ENCODE measurements around the gene TLE1. TPM values are rescaled to one million over a fixed set of nuclear protein-coding genes. Genes with fewer than 3 reads are reported as not detected.

TLE1 gene
- total RNA-seq, 1 donor from 2014 or later: not detected

GRCh38 chr9:81562231-81563019 lies 126.9 kb downstream of the TLE1 start:
- intact Hi-C loops (cut with micrococcal nuclease): no loop called here
- H3K4me1 Mint-ChIP-seq (ENCODE audit: low read depth): no peaks in the 10 kb centered on the region
- DNase-seq (ENCODE audit: low spot score): no peak
- no peaks in the 10 kb centered on the region for H3K27me3 Mint-ChIP-seq (ENCODE audit: insufficient read depth)
- no peak overlapping the region for H3K27ac Mint-ChIP-seq
- H3K4me3 Mint-ChIP-seq: no peak overlapping the region
- no peaks in the 10 kb centered on the region for H3K36me3 Mint-ChIP-seq (ENCODE audit: low read depth)
- H3K9me3 Mint-ChIP-seq: no peaks in the 10 kb centered on the region

- no peaks in the 10 kb centered on the region for H3K36me3 Mint-ChIP-seq (ENCODE audit: low read depth)
- no peaks in the 10 kb centered on the region for H3K4me1 Mint-ChIP-seq (ENCODE audit: low read depth)
- no peak overlapping the region for H3K4me3 Mint-ChIP-seq
- intact Hi-C loops (cut with micrococcal nuclease): no loop called here
- no peak for DNase-seq (ENCODE audit: low spot score)
- H3K9me3 Mint-ChIP-seq: no peaks in the 10 kb centered on the region
- H3K27ac Mint-ChIP-seq: no peak overlapping the region
- H3K27me3 Mint-ChIP-seq (ENCODE audit: insufficient read depth): no peaks in the 10 kb centered on the region
These were observed 128.3 kb downstream of the TLE1 start for GRCh38 chr9:81560851-81561732.

DNA sequence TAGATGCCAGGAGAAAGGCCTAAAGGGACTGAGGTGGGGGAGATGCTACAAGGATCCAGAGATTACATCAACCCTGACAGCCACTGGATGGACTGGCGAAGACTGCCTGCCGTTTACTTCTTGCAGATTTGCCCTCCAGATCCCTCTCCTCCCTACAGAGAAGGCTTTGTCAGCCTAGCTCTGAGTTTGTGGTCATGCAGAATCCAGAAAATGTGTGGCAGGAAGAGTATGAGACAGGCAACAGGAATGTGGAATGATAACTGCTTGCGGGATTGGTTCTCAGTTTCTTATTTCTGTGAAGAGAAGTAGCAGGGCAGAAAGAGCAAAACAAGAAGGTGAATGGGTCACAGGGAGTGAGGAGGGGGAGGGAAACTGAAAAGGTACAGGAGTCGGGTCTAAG lies 129.6 kb downstream of the TLE1 start:
- intact Hi-C loops (cut with micrococcal nuclease): no loop called here
- H3K27me3 Mint-ChIP-seq (ENCODE audit: insufficient read depth): no peaks in the 10 kb centered on the region

GRCh38 chr9:81559197-81559596 lies 130.2 kb downstream of the TLE1 start:
- Mint-ChIP-seq H3K4me3 (no peak overlapping the region), H3K27ac (no peak overlapping the region), H3K36me3 (ENCODE audit: low read depth) (no peaks in the 10 kb centered on the region), H3K27me3 (ENCODE audit: insufficient read depth) (no peaks in the 10 kb centered on the region), H3K9me3 (no peaks in the 10 kb centered on the region), H3K4me1 (ENCODE audit: low read depth) (no peaks in the 10 kb centered on the region)
- DNase-seq (ENCODE audit: low spot score): no peak
- intact Hi-C loops (cut with micrococcal nuclease): no loop called here

More for the DNA sequence above, 129.6 kb downstream of the TLE1 start:
- H3K4me3 Mint-ChIP-seq: no peak overlapping the region
- no peaks in the 10 kb centered on the region for H3K9me3 Mint-ChIP-seq
- H3K36me3 Mint-ChIP-seq (ENCODE audit: low read depth): no peaks in the 10 kb centered on the region
- no peak for DNase-seq (ENCODE audit: low spot score)
- H3K4me1 Mint-ChIP-seq (ENCODE audit: low read depth): no peaks in the 10 kb centered on the region
- no peak overlapping the region for H3K27ac Mint-ChIP-seq

DNA sequence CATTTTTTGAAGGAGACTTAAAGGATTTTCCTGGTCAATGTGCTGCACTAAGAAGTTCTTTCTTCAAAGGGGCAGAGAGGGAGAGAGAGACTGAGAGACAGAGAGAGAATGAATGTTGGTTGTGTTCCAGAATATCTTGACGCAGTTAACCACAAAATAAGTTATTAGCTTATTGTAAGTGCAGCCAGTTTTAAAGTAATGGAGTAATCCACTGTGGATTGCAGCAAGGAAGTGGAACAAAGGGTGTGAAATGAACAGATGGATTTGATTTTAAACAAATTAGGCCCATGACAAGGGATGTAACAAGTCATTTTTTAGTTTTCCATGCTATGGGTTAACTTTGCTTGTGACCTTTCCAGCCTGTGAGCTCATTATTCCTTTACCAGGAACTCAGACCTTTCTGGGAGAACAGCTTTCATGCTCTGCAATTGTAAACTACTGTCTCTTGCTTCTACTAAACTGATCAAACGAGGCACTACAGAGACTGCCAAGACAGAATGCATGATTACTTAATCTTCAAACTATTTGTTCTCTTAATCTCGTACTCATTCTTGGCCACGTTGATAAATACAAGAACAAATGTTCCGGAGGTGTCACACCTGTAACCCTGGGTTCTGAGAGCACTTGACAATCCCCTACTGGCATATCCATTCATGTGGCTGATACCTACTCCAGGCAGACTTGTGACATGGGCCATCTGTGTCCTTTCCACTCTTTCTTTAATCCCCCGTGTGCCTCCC lies 131.1 kb downstream of the TLE1 start:
- Mint-ChIP-seq H3K9me3 (no peaks in the 10 kb centered on the region), H3K27me3 (ENCODE audit: insufficient read depth) (no peaks in the 10 kb centered on the region), H3K27ac (no peak overlapping the region), H3K36me3 (ENCODE audit: low read depth) (no peaks in the 10 kb centered on the region), H3K4me1 (ENCODE audit: low read depth) (no peaks in the 10 kb centered on the region), H3K4me3 (no peak overlapping the region)
- no peak for DNase-seq (ENCODE audit: low spot score)
- intact Hi-C loops (cut with micrococcal nuclease): no loop called here

DNA sequence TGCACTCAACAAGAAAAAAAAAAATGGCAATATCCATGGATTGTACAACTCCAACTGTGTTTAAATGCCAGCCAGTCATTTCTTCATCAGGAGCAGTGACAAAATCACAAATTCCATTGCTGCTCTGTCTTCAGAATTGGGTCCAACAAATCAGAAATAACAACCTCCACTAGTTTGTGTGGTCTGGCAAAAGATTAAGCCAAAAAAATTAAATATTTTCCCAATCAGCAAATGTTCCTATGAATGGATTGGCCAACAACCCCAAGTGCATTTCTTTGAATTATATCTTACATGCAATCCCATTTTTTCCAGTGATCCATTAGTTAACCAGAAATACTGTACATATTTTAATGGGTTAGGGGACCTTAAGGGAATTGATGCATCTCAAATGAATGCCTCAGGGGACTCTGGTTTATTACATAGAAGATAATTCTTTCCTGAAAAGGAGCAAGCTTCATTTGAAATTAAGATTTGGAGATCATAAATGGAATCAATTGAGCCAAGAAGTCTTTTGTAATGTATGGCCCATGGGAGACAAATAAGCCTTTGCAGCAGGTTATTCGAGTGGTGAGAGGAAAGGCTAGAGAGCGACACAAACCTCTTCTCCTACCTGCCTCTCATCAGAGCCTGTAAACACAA lies 131.8 kb downstream of the TLE1 start:
- intact Hi-C loops (cut with micrococcal nuclease): no loop called here
- H3K4me1 Mint-ChIP-seq (ENCODE audit: low read depth): no peaks in the 10 kb centered on the region
- no peaks in the 10 kb centered on the region for H3K27me3 Mint-ChIP-seq (ENCODE audit: insufficient read depth)
- DNase-seq (ENCODE audit: low spot score): no peak
- no peaks in the 10 kb centered on the region for H3K36me3 Mint-ChIP-seq (ENCODE audit: low read depth)
- H3K4me3 Mint-ChIP-seq: no peak overlapping the region
- H3K9me3 Mint-ChIP-seq: no peaks in the 10 kb centered on the region
- H3K27ac Mint-ChIP-seq: no peak overlapping the region

DNA sequence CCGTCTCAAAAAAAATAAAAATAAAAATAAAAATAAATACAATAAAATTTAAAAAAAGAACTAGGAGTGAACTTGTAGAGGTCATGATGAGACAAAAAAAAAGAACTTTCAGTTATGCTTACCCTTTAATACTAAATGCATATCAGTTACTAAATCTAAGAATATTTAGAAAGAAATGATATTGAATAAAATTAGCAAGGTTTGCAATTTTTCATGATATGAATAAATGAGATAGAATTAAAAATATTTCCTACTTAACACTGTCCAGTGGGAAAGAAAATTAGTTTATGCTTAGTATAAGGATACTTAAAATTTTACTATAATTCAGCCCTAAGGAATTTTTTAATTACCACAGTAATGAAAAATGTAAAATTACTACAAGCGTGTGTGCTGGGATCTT lies 132.4 kb downstream of the TLE1 start:
- intact Hi-C loops (cut with micrococcal nuclease): no loop called here
- H3K27ac Mint-ChIP-seq: no peak overlapping the region
- no peak for DNase-seq (ENCODE audit: low spot score)
- no peaks in the 10 kb centered on the region for H3K27me3 Mint-ChIP-seq (ENCODE audit: insufficient read depth)
- no peaks in the 10 kb centered on the region for H3K36me3 Mint-ChIP-seq (ENCODE audit: low read depth)
- no peak overlapping the region for H3K4me3 Mint-ChIP-seq
- no peaks in the 10 kb centered on the region for H3K4me1 Mint-ChIP-seq (ENCODE audit: low read depth)
- no peaks in the 10 kb centered on the region for H3K9me3 Mint-ChIP-seq

DNA sequence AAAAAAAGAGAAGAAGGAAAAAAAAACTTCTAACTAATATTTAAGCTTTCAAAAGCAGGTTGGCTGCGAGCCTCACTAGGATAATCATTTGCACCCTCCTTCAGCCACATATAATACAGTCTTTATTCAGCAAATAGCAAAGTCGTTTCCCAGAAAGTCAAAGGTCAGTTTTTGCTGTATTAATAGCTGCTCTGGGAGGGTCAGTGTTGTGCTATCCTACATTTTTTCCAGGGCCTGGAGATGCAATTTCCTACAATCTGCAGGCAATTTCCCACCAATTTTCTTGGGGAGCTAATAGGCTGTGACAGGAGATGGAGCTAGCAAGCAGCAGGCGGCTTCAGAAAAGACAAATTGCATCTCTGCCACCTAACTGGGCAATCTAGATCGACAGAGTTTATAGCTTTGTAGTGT lies 136.8 kb downstream of the TLE1 start:
- H3K9me3 Mint-ChIP-seq: no peaks in the 10 kb centered on the region
- no peaks in the 10 kb centered on the region for H3K27me3 Mint-ChIP-seq (ENCODE audit: insufficient read depth)
- intact Hi-C loops (cut with micrococcal nuclease): no loop called here
- no peaks in the 10 kb centered on the region for H3K36me3 Mint-ChIP-seq (ENCODE audit: low read depth)
- no peak overlapping the region for H3K4me3 Mint-ChIP-seq
- no peak overlapping the region for H3K27ac Mint-ChIP-seq
- no peaks in the 10 kb centered on the region for H3K4me1 Mint-ChIP-seq (ENCODE audit: low read depth)
- no peak for DNase-seq (ENCODE audit: low spot score)

- intact Hi-C loops (cut with micrococcal nuclease): no loop called here
- no peak for DNase-seq (ENCODE audit: low spot score)
These were observed 139.2 kb downstream of the TLE1 start for GRCh38 chr9:81550207-81550583.

DNA sequence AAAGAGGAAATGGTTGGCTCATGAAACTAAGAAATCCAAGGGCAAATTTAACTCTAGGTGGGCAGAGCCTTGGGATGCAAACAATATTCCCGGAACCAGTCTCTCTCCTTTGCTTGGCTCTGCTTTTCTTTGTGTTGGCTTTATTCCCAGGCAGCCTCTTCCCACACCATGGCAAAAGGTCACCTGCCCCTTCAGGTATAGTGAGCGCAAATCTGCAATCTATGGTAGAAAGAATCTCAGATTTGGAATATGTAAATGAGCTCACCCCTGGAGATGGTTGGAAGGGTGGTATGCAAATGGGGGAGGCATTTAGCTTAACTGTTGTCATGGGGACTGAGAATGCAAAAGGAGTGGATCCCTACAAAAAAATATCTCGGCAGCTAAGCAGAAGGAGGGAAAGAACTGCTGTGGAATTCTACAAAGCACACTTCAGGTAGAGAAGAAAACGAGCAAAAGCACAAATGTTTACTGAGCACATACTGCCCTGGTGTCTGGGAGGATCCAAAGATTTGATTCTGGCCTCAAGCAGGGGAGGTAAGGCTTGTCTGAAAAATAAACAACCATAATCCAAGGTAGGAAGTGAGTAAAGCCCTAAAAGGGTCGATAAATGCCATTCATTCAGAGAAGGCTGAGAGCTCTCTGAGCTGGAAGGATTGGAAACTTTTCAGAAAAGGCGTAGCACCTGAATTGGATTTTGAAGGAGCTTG lies 139.7 kb downstream of the TLE1 start:
- H3K27ac Mint-ChIP-seq: no peak overlapping the region
- H3K36me3 Mint-ChIP-seq (ENCODE audit: low read depth): no peaks in the 10 kb centered on the region
- DNase-seq (ENCODE audit: low spot score): no peak
- no peaks in the 10 kb centered on the region for H3K4me1 Mint-ChIP-seq (ENCODE audit: low read depth)
- H3K27me3 Mint-ChIP-seq (ENCODE audit: insufficient read depth): no peaks in the 10 kb centered on the region
- no peaks in the 10 kb centered on the region for H3K9me3 Mint-ChIP-seq
- intact Hi-C loops (cut with micrococcal nuclease): no loop called here
- no peak overlapping the region for H3K4me3 Mint-ChIP-seq

More at GRCh38 chr9:81550207-81550583, 139.2 kb downstream of the TLE1 start:
- Mint-ChIP-seq H3K9me3 (no peaks in the 10 kb centered on the region), H3K27ac (no peak overlapping the region), H3K27me3 (ENCODE audit: insufficient read depth) (no peaks in the 10 kb centered on the region), H3K36me3 (ENCODE audit: low read depth) (no peaks in the 10 kb centered on the region), H3K4me1 (ENCODE audit: low read depth) (no peaks in the 10 kb centered on the region), H3K4me3 (no peak overlapping the region)

DNA sequence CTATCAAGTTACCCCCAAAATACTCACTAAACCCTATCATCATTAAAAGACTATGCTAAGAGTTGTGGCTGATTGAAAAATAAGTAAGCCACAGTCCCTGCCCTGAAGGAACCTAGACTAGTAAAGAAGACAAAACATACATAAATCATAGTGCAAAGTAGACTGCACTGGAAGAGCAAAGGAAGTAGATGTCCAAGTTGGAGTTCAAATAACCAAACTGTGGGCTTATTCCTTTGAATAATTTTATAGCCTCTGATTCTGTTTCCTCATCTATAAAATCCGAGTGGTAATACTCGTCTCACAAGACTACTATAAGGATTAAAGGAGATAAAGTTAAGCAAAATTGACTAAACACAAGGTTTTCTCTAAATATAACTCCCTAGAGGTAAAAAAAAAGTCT lies 140.4 kb downstream of the TLE1 start:
- Mint-ChIP-seq H3K4me3 (no peak overlapping the region), H3K9me3 (no peaks in the 10 kb centered on the region)

GRCh38 chr9:81546489-81546888 lies 142.9 kb downstream of the TLE1 start:
- no peak for DNase-seq (ENCODE audit: low spot score)
- Mint-ChIP-seq H3K4me3 (no peak overlapping the region), H3K36me3 (ENCODE audit: low read depth) (no peaks in the 10 kb centered on the region), H3K27me3 (ENCODE audit: insufficient read depth) (no peaks in the 10 kb centered on the region), H3K4me1 (ENCODE audit: low read depth) (no peaks in the 10 kb centered on the region), H3K9me3 (no peaks in the 10 kb centered on the region), H3K27ac (no peak overlapping the region)
- intact Hi-C loops (cut with micrococcal nuclease): no loop called here

More for the DNA sequence above, 140.4 kb downstream of the TLE1 start:
- Mint-ChIP-seq H3K27me3 (ENCODE audit: insufficient read depth) (no peaks in the 10 kb centered on the region), H3K36me3 (ENCODE audit: low read depth) (no peaks in the 10 kb centered on the region), H3K4me1 (ENCODE audit: low read depth) (no peaks in the 10 kb centered on the region), H3K27ac (no peak overlapping the region)
- no peak for DNase-seq (ENCODE audit: low spot score)
- intact Hi-C loops (cut with micrococcal nuclease): no loop called here
